Left lobe of liver (tissue), 2 donors: ENCODE measurements around the gene CDC5L. TPM values are rescaled to one million over a fixed set of nuclear protein-coding genes. Genes with fewer than 3 reads are reported as not detected.
"Not testable (repeated sequence)": the region's sequence is repeated elsewhere in the genome, so short reads cannot be mapped to it uniquely, and the experiment has no call there.

Experiments used
- ATAC-seq: fragments of 200-7000 bp; cut with Tn5 transposase; one replicate; pipeline ENCODE4 v1.9.1; 2020; ENCODE audit warnings: mild to moderate bottlenecking, moderate library complexity
- DNase-seq: peaks from one replicate; pipeline ENCODE4 v3.0.0-alpha.2; 2020; ENCODE audit warnings: low spot score
- total RNA-seq: library from RNA; stranded (reverse); gene quantifications from one replicate; pipeline ENCODE4 v1.2.1, GENCODE V29; 2021
- donor health status: DM: no; HTN: no; CAD: no; lungs with moderate emphysema.
- donor health status: DM: no; HTN: yes; CAD: no.

The CDC5L gene
- total RNA-seq, 1 donor from 2014 or later, result 10.2 TPM

GRCh38 chr6:44449181-44449580, 61.7 kb downstream of the CDC5L start:
- DNase-seq, ATAC-seq: not testable (repeated sequence)

- no peak for DNase-seq
- peak; percentile 7 for ATAC-seq
These were observed 64.5 kb downstream of the CDC5L start for GRCh38 chr6:44451803-44452695.

GRCh38 chr6:44452725-44453124, 65.2 kb downstream of the CDC5L start:
- DNase-seq (no peak), ATAC-seq (no peak)

GRCh38 chr6:44453146-44453545, 65.6 kb downstream of the CDC5L start:
- ATAC-seq (no peak), DNase-seq (no peak)

GRCh38 chr6:44454198-44454597, 66.7 kb downstream of the CDC5L start:
- ATAC-seq, result no peak
- DNase-seq, result no peak

- DNase-seq, result peak; percentile 58
- peak; percentile 95 for ATAC-seq
These were observed 68.8 kb downstream of the CDC5L start for GRCh38 chr6:44456070-44456965.

GRCh38 chr6:44456966-44457292, 69.4 kb downstream of the CDC5L start:
- DNase-seq, result no peak
- no peak for ATAC-seq

- ATAC-seq, result no peak
- no peak for DNase-seq
These were observed 70.1 kb downstream of the CDC5L start for GRCh38 chr6:44457596-44457995.

- DNase-seq, result no peak
- no peak for ATAC-seq
These were observed 71.0 kb downstream of the CDC5L start for GRCh38 chr6:44458551-44458950.

- no peak for ATAC-seq
- DNase-seq, result peak; percentile 36
These were observed 74.8 kb downstream of the CDC5L start for GRCh38 chr6:44462335-44462734.

GRCh38 chr6:44462797-44463727, 75.6 kb downstream of the CDC5L start:
- DNase-seq, result no peak
- no peak for ATAC-seq

- DNase-seq (no peak), ATAC-seq (no peak)
These were observed 76.4 kb downstream of the CDC5L start for GRCh38 chr6:44463728-44464450.

- peak; percentile 33 for DNase-seq
- ATAC-seq, result peak; percentile 26
These were observed 77.2 kb downstream of the CDC5L start for GRCh38 chr6:44464527-44465310.

- ATAC-seq, result no peak
- no peak for DNase-seq
These were observed 79.4 kb downstream of the CDC5L start for GRCh38 chr6:44466955-44467354.

- DNase-seq, result no peak
- ATAC-seq, result no peak
These were observed 81.3 kb downstream of the CDC5L start for GRCh38 chr6:44468835-44469234.

- DNase-seq (no peak), ATAC-seq (no peak)
These were observed 82.6 kb downstream of the CDC5L start for GRCh38 chr6:44470115-44470464.

- DNase-seq (peak; percentile 16), ATAC-seq (no peak)
These were observed 83.2 kb downstream of the CDC5L start for GRCh38 chr6:44470746-44471145.

- ATAC-seq, result no peak
- peak; percentile 36 for DNase-seq
These were observed 83.9 kb downstream of the CDC5L start for GRCh38 chr6:44471271-44471981.
